ENCODE measurements around the gene CENPC. TPM values are rescaled to one million over a fixed set of nuclear protein-coding genes. Genes with fewer than 3 reads are reported as not detected.

The CENPC gene
- total RNA-seq, 1 experiment from 2014 or later, result 19.7 TPM

DNA sequence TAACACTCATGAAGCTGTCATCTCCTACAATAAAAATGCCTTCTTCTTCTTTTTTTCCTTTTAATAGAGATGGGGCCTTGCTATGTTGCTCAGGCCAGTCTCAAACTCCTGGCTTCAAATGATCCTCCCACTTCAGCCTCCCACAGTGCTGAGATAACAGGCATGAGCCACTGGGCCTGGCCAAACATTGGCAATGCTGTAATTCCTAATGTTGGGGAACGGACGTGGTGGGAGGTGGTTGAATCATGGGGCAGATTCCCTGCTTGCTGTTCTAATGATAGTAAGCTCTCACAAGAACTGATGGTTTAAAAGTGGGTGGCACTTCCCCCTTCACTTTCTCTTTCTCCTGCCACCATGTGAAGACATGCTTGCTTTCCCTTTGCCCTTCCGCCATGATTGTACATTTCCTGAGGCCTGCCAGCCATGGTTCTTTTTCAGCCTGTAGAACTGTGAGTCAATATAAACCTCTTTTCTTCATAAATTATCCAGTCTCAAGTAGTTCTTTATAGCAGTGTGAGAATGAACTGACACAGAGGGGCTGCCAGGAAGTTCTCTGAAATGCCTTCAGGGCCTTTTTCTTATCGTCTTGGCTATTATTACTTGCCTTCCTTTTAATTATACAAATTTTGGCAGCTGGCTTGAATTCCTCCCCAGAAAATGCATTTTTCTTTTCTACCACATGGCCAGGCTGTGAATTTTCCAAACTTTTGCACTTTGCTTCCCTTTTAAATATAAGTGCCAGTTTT, 93.0 kb downstream of the CENPC start:
- no peaks in the 10 kb centered on the region for H3K27me3 ChIP-seq (replicated peaks; ENCODE audit: control insufficient read depth, insufficient read depth, low read length)
- Mint-ChIP-seq H3K27me3 (ENCODE audit: insufficient read depth, unreplicated experiment) (no peaks in the 10 kb centered on the region), H3K4me1 (ENCODE audit: low read depth, unreplicated experiment) (peaks cover 8% of the 10 kb centered on the region), H3K27ac (ENCODE audit: unreplicated experiment) (no peak overlapping the region), H3K36me3 (ENCODE audit: insufficient read depth, unreplicated experiment) (peaks cover 16% of the 10 kb centered on the region), H3K9me3 (ENCODE audit: unreplicated experiment) (no peaks in the 10 kb centered on the region), H3K4me3 (ENCODE audit: unreplicated experiment) (no peak overlapping the region)
- no peaks in the 10 kb centered on the region for H3K9me3 ChIP-seq
- H3K4me3 ChIP-seq (ENCODE audit: low read depth, low read length), result no peak overlapping the region
- TF ChIP-seq, protein P1, sequence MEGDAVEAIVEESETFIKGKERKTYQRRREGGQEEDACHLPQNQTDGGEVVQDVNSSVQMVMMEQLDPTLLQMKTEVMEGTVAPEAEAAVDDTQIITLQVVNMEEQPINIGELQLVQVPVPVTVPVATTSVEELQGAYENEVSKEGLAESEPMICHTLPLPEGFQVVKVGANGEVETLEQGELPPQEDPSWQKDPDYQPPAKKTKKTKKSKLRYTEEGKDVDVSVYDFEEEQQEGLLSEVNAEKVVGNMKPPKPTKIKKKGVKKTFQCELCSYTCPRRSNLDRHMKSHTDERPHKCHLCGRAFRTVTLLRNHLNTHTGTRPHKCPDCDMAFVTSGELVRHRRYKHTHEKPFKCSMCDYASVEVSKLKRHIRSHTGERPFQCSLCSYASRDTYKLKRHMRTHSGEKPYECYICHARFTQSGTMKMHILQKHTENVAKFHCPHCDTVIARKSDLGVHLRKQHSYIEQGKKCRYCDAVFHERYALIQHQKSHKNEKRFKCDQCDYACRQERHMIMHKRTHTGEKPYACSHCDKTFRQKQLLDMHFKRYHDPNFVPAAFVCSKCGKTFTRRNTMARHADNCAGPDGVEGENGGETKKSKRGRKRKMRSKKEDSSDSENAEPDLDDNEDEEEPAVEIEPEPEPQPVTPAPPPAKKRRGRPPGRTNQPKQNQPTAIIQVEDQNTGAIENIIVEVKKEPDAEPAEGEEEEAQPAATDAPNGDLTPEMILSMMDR (IDR thresholded peaks at IDR 0.05; ENCODE audit: insufficient read depth in 1 of 2, low read depth in 1 of 2, low read length in 1 of 2, severe bottlenecking in 1 of 2, unreplicated experiment in 1 of 2), result no peak
- no peak for DNase-seq
- POLR2A ChIA-PET, result no interaction called here
- no TSS peak for BruUV-seq (replicated peaks)
- intact Hi-C loops (cut with micrococcal nuclease; ENCODE audit: unreplicated experiment), result no loop called here
- H3K36me3 ChIP-seq (ENCODE audit: control insufficient read depth, insufficient read depth, low read length), result no peaks in the 10 kb centered on the region
- no peaks in the 10 kb centered on the region for H3K4me1 ChIP-seq
- CTCF ChIA-PET, result no interaction called here

DNA sequence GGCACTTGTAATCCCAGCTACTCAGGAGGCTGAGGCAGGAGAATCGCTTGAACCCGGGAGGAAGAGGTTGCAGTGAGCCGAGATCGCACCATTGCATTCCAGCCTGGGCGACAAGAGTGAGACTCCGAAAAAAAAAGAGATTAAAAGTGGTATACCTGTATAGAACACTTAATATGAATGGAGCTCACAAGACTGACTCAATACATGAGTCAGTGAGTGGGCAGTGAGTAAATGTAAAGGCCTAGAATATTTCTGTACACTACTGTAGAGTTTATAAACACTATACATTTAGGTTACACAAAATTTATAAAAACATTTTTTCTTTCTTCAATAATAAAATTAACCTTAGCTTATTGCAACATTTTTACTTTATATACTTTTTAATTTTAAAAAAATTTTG, 93.8 kb downstream of the CENPC start:
- peaks cover 12% of the 10 kb centered on the region for H3K36me3 Mint-ChIP-seq (ENCODE audit: insufficient read depth, unreplicated experiment)
- no TSS peak for BruUV-seq (replicated peaks)
- H3K9me3 ChIP-seq, result no peaks in the 10 kb centered on the region
- no peaks in the 10 kb centered on the region for H3K9me3 Mint-ChIP-seq (ENCODE audit: unreplicated experiment)
- CTCF ChIA-PET, result no interaction called here
- POLR2A ChIA-PET, result no interaction called here
- TF ChIP-seq, protein P1 (IDR thresholded peaks at IDR 0.05; ENCODE audit: insufficient read depth in 1 of 2, low read depth in 1 of 2, low read length in 1 of 2, severe bottlenecking in 1 of 2, unreplicated experiment in 1 of 2), result no peak
- no peak for DNase-seq
- no peaks in the 10 kb centered on the region for H3K36me3 ChIP-seq (ENCODE audit: control insufficient read depth, insufficient read depth, low read length)
- no peaks in the 10 kb centered on the region for H3K27me3 ChIP-seq (replicated peaks; ENCODE audit: control insufficient read depth, insufficient read depth, low read length)
- intact Hi-C loops (cut with micrococcal nuclease; ENCODE audit: unreplicated experiment), result no loop called here
- no peak overlapping the region for H3K4me3 ChIP-seq (ENCODE audit: low read depth, low read length)
- H3K4me3 Mint-ChIP-seq (ENCODE audit: unreplicated experiment), result no peak overlapping the region
- H3K4me1 ChIP-seq, result no peaks in the 10 kb centered on the region
- no peak overlapping the region for H3K27ac Mint-ChIP-seq (ENCODE audit: unreplicated experiment)
- no peaks in the 10 kb centered on the region for H3K27me3 Mint-ChIP-seq (ENCODE audit: insufficient read depth, unreplicated experiment)
- peaks cover 8% of the 10 kb centered on the region for H3K4me1 Mint-ChIP-seq (ENCODE audit: low read depth, unreplicated experiment)

DNA sequence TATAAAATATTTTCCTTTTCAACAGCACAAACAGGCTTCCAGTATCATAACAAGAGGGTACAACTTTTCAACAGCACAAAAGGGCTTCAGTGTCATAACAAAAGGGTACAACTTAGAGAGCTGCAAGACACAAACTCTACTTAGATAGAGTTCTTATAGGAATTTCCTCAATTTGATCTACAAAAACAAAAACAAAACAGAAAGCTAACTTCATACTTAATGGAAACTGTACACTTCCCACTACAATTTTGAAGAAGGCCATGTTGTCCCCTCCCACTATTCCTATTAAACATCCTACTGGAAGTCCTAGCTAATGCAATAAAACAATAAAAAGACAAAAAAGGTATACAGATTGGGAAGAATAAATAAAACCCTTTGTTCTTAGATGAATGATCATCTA, 96.7 kb downstream of the CENPC start:
- Histone ChIP-seq H3K9me3 (no peaks in the 10 kb centered on the region), H3K4me3 (ENCODE audit: low read depth, low read length) (no peak overlapping the region), H3K4me1 (no peaks in the 10 kb centered on the region), H3K27me3 (replicated peaks; ENCODE audit: control insufficient read depth, insufficient read depth, low read length) (no peaks in the 10 kb centered on the region), H3K36me3 (ENCODE audit: control insufficient read depth, insufficient read depth, low read length) (no peaks in the 10 kb centered on the region)
- Mint-ChIP-seq H3K36me3 (ENCODE audit: insufficient read depth, unreplicated experiment) (peaks cover 7% of the 10 kb centered on the region), H3K27me3 (ENCODE audit: insufficient read depth, unreplicated experiment) (no peaks in the 10 kb centered on the region), H3K4me3 (ENCODE audit: unreplicated experiment) (no peak overlapping the region), H3K27ac (ENCODE audit: unreplicated experiment) (no peak overlapping the region), H3K4me1 (ENCODE audit: low read depth, unreplicated experiment) (peaks cover 8% of the 10 kb centered on the region), H3K9me3 (ENCODE audit: unreplicated experiment) (no peaks in the 10 kb centered on the region)
- DNase-seq, result no peak
- BruUV-seq (replicated peaks), result no TSS peak
- TF ChIP-seq, protein P1 (IDR thresholded peaks at IDR 0.05; ENCODE audit: insufficient read depth in 1 of 2, low read depth in 1 of 2, low read length in 1 of 2, severe bottlenecking in 1 of 2, unreplicated experiment in 1 of 2), result no peak
- POLR2A ChIA-PET, result no interaction called here
- CTCF ChIA-PET, result no interaction called here
- intact Hi-C loops (cut with micrococcal nuclease; ENCODE audit: unreplicated experiment), result no loop called here

Measured in Caco-2 (cell line).